HL-60 (cell line): ENCODE measurements around the gene HBD.
"Not testable (repeated sequence)": the region's sequence is repeated elsewhere in the genome, so short reads cannot be mapped to it uniquely, and the experiment has no call there.

Experiments used
- DNase-seq, 2 experiments: peaks; one replicate each; pipeline ENCODE4 v3.0.0-alpha.2; 2010 to 2020; ENCODE audit warnings: low read depth in 1 of 2, low spot score in 1 of 2
- H3K27ac ChIP-seq: fragments of 250-450 bp; sonication (Bioruptor Pico); replicated peaks from 2 replicates; pipeline ENCODE4 v1.5.1; 2020; ENCODE audit warnings: mild to moderate bottlenecking, moderate library complexity
- H3K27me3 ChIP-seq: fragments of 250-450 bp; sonication (Bioruptor Pico); 2 replicates; pipeline ENCODE4 v1.5.1; 2021; ENCODE audit warnings: mild to moderate bottlenecking, moderate library complexity; ENCODE audit not compliant: insufficient read depth, poor library complexity, severe bottlenecking
- H3K4me3 ChIP-seq: replicated peaks from 2 replicates; pipeline ENCODE4 v1.5.1; 2011; ENCODE audit warnings: mild to moderate bottlenecking, control low read depth, low read length; ENCODE audit not compliant: insufficient read depth
- GABPA ChIP-seq: IDR thresholded peaks from 2 replicates; pipeline ENCODE4 v1.6.1; 2012; ENCODE audit warnings: low read depth
- POLR2AphosphoS5 ChIP-seq: IDR thresholded peaks from 2 replicates; pipeline ENCODE4 v1.6.1; 2012; ENCODE audit warnings: low read depth
- SPI1 ChIP-seq: IDR thresholded peaks from 2 replicates; pipeline ENCODE4 v1.6.1; 2012; ENCODE audit warnings: low read depth, mild to moderate bottlenecking, borderline replicate concordance
- TF ChIP-seq, protein P1 (sequence below): IDR thresholded peaks from 2 replicates; pipeline ENCODE4 v1.6.1; 2012; ENCODE audit warnings: low read depth; ENCODE audit not compliant: insufficient replicate concordance
- TF ChIP-seq, protein P2 (sequence below): IDR thresholded peaks from one replicate; pipeline ENCODE4 v1.5.1; 2011; ENCODE audit warnings: low read length, control low read depth, inconsistent platforms; ENCODE audit not compliant: insufficient read depth

HBD gene

DNA sequence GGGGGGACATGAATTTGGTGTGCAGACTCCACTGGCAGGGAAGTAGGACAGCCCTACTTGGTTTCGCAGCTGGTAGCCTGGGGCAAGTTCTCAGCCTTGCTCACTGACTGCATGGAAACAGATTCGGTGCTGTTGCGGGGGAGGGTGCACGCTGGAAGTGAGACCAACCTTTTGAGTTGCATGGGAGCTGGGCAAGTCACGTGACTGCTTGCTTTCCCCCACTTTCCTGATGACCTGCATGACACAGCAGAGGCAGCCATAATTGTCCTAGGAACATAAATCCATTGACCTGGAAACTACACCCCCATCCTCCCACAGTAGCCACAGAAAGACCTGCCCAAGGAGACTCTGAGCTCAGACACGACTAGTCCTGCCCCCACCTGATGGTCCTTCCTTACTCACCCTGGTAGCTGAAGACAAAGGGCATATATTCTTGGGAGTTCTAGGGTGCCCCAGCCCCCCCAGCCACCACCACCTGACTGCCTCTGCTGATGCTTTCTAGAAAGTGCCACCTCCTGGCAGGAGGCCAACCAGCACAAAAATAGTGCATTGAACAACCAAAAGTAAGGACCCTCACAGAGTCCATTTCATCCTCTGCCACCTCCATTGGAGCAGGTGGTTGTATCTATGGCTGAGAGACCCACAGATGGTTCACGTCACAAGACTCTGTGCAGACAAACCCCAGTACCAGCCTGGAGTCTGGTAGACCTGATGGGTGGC is 24.4 kb upstream of the HBD start:
- Histone ChIP-seq H3K27me3 (no peaks in the 10 kb centered on the region), H3K27ac (no peak overlapping the region), H3K4me3 (no peak overlapping the region)
- TF ChIP-seq, protein P1, sequence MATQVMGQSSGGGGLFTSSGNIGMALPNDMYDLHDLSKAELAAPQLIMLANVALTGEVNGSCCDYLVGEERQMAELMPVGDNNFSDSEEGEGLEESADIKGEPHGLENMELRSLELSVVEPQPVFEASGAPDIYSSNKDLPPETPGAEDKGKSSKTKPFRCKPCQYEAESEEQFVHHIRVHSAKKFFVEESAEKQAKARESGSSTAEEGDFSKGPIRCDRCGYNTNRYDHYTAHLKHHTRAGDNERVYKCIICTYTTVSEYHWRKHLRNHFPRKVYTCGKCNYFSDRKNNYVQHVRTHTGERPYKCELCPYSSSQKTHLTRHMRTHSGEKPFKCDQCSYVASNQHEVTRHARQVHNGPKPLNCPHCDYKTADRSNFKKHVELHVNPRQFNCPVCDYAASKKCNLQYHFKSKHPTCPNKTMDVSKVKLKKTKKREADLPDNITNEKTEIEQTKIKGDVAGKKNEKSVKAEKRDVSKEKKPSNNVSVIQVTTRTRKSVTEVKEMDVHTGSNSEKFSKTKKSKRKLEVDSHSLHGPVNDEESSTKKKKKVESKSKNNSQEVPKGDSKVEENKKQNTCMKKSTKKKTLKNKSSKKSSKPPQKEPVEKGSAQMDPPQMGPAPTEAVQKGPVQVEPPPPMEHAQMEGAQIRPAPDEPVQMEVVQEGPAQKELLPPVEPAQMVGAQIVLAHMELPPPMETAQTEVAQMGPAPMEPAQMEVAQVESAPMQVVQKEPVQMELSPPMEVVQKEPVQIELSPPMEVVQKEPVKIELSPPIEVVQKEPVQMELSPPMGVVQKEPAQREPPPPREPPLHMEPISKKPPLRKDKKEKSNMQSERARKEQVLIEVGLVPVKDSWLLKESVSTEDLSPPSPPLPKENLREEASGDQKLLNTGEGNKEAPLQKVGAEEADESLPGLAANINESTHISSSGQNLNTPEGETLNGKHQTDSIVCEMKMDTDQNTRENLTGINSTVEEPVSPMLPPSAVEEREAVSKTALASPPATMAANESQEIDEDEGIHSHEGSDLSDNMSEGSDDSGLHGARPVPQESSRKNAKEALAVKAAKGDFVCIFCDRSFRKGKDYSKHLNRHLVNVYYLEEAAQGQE: no peak
- DNase-seq: no peak

DNA sequence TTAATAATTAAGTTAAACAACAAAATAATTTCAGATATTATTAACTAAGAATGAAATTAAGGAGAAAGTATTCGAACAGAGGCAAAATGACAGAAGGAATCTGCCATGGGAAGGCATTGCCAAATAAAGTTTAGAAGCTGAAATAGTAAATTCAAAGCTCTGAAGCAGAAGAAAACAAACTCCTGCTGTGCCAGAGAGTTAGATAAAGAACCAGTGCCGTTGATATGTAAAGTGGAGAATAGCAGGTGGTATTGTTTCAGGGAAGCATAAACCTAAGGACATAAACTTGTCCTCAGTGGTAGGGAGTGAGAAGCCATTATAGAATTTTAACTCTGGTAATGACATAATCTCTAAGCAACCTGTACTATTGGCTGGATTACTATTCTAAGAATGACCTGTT is 23.0 kb upstream of the HBD start:
- no peak overlapping the region for H3K4me3 ChIP-seq
- no peaks in the 10 kb centered on the region for H3K27me3 ChIP-seq
- TF ChIP-seq POLR2AphosphoS5: no peak
- DNase-seq: no peak
- no peak overlapping the region for H3K27ac ChIP-seq

DNA sequence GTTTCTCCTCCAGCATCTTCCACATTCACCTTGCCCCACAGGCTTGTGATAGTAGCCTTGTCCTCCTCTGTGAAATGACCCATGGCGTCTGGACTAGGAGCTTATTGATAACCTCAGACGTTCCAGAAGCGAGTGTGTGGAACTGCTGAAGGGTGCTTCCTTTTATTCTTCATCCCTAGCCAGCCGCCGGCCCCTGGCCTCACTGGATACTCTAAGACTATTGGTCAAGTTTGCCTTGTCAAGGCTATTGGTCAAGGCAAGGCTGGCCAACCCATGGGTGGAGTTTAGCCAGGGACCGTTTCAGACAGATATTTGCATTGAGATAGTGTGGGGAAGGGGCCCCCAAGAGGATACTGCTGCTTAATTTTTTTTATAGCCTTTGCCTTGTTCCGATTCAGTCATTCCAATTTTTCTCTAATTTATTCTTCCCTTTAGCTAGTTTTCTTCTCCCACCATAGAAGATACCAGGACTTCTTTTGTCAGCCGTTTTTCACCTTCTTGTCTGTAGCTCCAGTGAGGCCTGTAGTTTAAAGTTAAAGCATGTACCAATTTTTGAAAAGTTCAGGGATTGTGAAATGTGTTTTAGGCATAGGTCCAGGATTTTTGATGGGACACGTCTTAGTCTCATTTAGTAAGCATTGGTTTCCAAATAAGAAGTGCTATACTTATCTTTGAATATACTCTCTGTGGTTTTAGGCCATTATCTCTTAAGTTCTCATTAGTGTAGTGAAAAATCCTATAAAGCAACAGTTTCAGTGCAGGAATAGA is 20.5 kb upstream of the HBD start, which contains the start of gene HBG2:
Gene HBG2, minus strand, starts transcription at position 136 of the 768 bp plus-strand sequence. Its CDS starts 53 bp downstream, at position 83.
- DNase-seq, H3K27me3 ChIP-seq, H3K27ac ChIP-seq, H3K4me3 ChIP-seq: not testable (repeated sequence)

DNA sequence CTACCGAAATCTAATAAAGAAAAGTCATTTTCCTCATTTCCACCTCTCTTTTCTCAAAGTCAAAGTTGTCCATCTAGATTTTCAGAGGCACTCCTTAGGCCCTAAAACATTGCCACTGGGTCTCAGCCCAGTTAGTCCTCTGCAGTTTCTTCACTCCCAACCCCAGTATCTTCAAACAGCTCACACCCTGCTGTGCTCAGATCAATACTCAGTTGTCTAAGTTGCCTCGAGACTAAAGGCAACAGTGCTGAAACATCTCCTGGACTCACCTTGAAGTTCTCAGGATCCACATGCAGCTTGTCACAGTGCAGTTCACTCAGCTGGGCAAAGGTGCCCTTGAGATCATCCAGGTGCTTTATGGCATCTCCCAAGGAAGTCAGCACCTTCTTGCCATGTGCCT is 19.7 kb upstream of the HBD start:
- not testable (repeated sequence) for H3K4me3 ChIP-seq, H3K27ac ChIP-seq, DNase-seq

DNA sequence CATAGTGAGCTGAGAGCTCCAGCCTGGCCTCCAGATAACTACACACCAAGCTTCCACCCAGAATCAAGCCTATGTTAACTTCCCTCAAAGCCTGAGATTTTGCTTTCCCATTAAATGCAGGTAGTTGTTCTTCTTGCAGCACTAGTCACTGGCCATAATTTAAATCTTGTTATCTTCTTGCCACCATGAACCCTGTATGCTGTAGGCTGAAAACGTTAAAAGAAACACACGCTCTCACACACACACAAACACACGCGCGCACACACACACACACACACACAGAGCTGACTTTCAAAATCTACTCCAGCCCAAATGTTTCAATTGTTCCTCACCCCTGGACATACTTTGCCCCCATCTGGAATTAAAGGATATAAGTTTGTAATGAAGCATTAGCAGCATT is 19.2 kb upstream of the HBD start:
- not testable (repeated sequence) for H3K4me3 ChIP-seq, H3K27ac ChIP-seq, DNase-seq, H3K27me3 ChIP-seq

More for the DNA sequence above, 19.7 kb upstream of the HBD start:
- not testable (repeated sequence) for H3K27me3 ChIP-seq

DNA sequence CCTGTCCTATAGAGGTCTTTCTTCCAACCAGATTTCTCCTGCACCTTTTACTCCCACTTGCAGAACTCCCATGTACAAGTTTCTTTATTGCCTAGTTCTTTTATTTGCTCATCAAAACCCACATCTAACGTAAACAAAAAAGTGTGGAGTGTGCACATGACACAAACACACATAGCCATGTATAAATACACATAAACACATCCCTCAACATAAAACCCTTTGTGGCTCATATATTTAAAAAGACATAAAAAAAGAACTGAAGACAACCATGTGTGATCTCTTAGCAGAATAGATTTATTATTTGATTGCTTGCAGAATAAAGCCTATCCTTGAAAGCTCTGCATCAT is 18.6 kb upstream of the HBD start:
- TF ChIP-seq, protein P1: no peak
- no peak for TF ChIP-seq POLR2AphosphoS5
- no peak for TF ChIP-seq SPI1
- H3K27me3 ChIP-seq: no peaks in the 10 kb centered on the region
- no peak overlapping the region for H3K4me3 ChIP-seq
- H3K27ac ChIP-seq: no peak overlapping the region
- no peak for DNase-seq

DNA sequence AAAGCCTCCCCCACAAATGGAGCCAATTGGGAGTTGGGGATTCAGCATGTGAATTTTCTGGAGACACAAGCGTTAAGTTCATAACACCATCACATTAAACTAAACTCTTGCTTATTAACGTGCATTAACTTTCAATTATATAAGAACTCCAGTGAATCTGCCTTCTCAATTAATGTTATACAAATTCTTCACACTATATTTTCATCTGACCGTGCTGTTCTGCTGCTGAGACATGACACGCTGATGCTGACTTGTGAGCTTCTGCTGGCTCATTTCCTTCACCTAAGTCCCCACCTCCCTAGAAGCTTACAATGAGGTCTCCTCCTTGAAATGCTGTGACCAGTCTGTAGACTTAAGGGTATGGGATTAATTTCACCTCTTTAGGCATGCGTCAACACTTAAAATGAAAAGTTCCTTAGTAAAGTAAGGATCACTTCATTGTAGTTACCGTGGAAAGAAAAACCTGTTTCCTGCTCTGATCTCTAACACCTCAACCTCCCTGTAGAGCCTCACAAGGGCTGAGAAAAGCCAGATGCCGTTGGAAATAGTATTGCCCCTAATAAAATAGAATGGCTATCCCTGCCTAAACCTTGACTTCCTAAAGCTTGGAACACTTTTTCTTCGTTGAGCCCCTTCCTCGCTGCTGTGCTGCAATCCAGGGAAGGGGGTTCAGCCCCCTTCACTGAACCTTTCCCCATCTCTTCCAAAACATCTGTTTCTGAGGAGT is 18.1 kb upstream of the HBD start:
- TF ChIP-seq, protein P2, sequence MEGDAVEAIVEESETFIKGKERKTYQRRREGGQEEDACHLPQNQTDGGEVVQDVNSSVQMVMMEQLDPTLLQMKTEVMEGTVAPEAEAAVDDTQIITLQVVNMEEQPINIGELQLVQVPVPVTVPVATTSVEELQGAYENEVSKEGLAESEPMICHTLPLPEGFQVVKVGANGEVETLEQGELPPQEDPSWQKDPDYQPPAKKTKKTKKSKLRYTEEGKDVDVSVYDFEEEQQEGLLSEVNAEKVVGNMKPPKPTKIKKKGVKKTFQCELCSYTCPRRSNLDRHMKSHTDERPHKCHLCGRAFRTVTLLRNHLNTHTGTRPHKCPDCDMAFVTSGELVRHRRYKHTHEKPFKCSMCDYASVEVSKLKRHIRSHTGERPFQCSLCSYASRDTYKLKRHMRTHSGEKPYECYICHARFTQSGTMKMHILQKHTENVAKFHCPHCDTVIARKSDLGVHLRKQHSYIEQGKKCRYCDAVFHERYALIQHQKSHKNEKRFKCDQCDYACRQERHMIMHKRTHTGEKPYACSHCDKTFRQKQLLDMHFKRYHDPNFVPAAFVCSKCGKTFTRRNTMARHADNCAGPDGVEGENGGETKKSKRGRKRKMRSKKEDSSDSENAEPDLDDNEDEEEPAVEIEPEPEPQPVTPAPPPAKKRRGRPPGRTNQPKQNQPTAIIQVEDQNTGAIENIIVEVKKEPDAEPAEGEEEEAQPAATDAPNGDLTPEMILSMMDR: no peak
- TF ChIP-seq SPI1: no peak
- TF ChIP-seq GABPA: no peak
- TF ChIP-seq, protein P1: no peak
- TF ChIP-seq POLR2AphosphoS5: no peak
- no peak for DNase-seq
- no peaks in the 10 kb centered on the region for H3K27me3 ChIP-seq
- no peak overlapping the region for H3K4me3 ChIP-seq
- H3K27ac ChIP-seq: no peak overlapping the region
